Skeletal muscle tissue (tissue), 4 donors: ENCODE measurements around the gene RAB34. TPM values are rescaled to one million over a fixed set of nuclear protein-coding genes. Genes with fewer than 3 reads are reported as not detected.
A peak's percentile ranks its signal among the peaks of the same experiment; 100 is the strongest.

ENCODE experiments used
- H3K27ac ChIP-seq: one replicate; pipeline ENCODE4 v1.7.0; 2013; ENCODE audit warnings: mild to moderate bottlenecking, low read depth, low read length, inconsistent platforms
- H3K27me3 ChIP-seq, 3 donors: one replicate each; pipeline ENCODE4 v1.7.0; 2013; ENCODE audit warnings: low read length in 3 of 3; ENCODE audit not compliant: control insufficient read depth in 3 of 3, insufficient read depth in 3 of 3
- H3K36me3 ChIP-seq, 3 donors: one replicate each; pipeline ENCODE4 v1.7.0; 2013; ENCODE audit warnings: low read length in 3 of 3; ENCODE audit not compliant: control insufficient read depth in 3 of 3, insufficient read depth in 3 of 3
- H3K4me1 ChIP-seq, 3 donors: one replicate each; pipeline ENCODE4 v1.7.0; 2013; ENCODE audit warnings: low read length in 3 of 3, mild to moderate bottlenecking in 3 of 3; ENCODE audit not compliant: control insufficient read depth in 3 of 3, insufficient read depth in 3 of 3
- H3K4me3 ChIP-seq, 3 donors: one replicate each; pipeline ENCODE4 v1.7.0; 2013; ENCODE audit warnings: low read length in 3 of 3
- H3K9ac ChIP-seq, 3 donors: one replicate each; pipeline ENCODE4 v1.7.0; 2013; ENCODE audit warnings: low read length in 3 of 3, mild to moderate bottlenecking in 3 of 3, moderate library complexity in 2 of 3, low read depth in 1 of 3
- H3K9me3 ChIP-seq, 3 donors: one replicate each; pipeline ENCODE4 v1.7.0; 2013; ENCODE audit warnings: low read length in 3 of 3; ENCODE audit not compliant: control insufficient read depth in 3 of 3
- total RNA-seq: library from RNA; depleted of rRNA; stranded (reverse); fragments of >200 nt; gene quantifications from one replicate; pipeline ENCODE4 v1.2.3, GENCODE V29; 2014
- donor health status: Osteomylitis.

RAB34 gene
- total RNA-seq, 1 donor from 2014 or later, result 44.9 TPM

GRCh38 chr17:28686296-28686695 lies 31.4 kb downstream of the RAB34 start:
- H3K27ac ChIP-seq, result no peak overlapping the region
- no peaks in the 10 kb centered on the region for H3K4me1 ChIP-seq
- H3K9me3 ChIP-seq, result no peaks in the 10 kb centered on the region
- no peaks in the 10 kb centered on the region for H3K27me3 ChIP-seq
- no peak overlapping the region for H3K4me3 ChIP-seq
- no peak overlapping the region for H3K9ac ChIP-seq
- H3K36me3 ChIP-seq, result peaks cover 87 to 97% (median 94%) of the 10 kb centered on the region in 3 donors

- Histone ChIP-seq H3K4me1 (no peaks in the 10 kb centered on the region), H3K27ac (no peak overlapping the region), H3K36me3 (peaks cover 87 to 97% (median 94%) of the 10 kb centered on the region in 3 donors), H3K27me3 (no peaks in the 10 kb centered on the region), H3K9ac (no peak overlapping the region), H3K4me3 (no peak overlapping the region), H3K9me3 (no peaks in the 10 kb centered on the region)
These were observed 32.3 kb downstream of the RAB34 start for GRCh38 chr17:28685366-28685765.

- H3K36me3 ChIP-seq, result peaks cover 83 to 95% (median 90%) of the 10 kb centered on the region in 3 donors
These were observed 32.7 kb downstream of the RAB34 start for GRCh38 chr17:28684963-28685362.

GRCh38 chr17:28682655-28683054 lies 35.0 kb downstream of the RAB34 start:
- H3K27me3 ChIP-seq, result no peaks in the 10 kb centered on the region
- no peak overlapping the region for H3K27ac ChIP-seq
- H3K4me1 ChIP-seq, result no peaks in the 10 kb centered on the region
- H3K36me3 ChIP-seq, result peaks cover 78 to 92% (median 85%) of the 10 kb centered on the region in 3 donors
- no peaks in the 10 kb centered on the region for H3K9me3 ChIP-seq
- no peak overlapping the region for H3K9ac ChIP-seq
- H3K4me3 ChIP-seq, result no peak overlapping the region

More at GRCh38 chr17:28684963-28685362, 32.7 kb downstream of the RAB34 start:
- no peaks in the 10 kb centered on the region for H3K27me3 ChIP-seq
- H3K9me3 ChIP-seq, result no peaks in the 10 kb centered on the region
- no peak overlapping the region for H3K9ac ChIP-seq
- no peak overlapping the region for H3K27ac ChIP-seq
- no peak overlapping the region for H3K4me3 ChIP-seq
- no peaks in the 10 kb centered on the region for H3K4me1 ChIP-seq

- H3K9ac ChIP-seq, result no peak overlapping the region
- peaks cover 78 to 94% (median 81%) of the 10 kb centered on the region in 3 donors for H3K36me3 ChIP-seq
- H3K9me3 ChIP-seq, result no peaks in the 10 kb centered on the region
- no peak overlapping the region for H3K27ac ChIP-seq
- no peak overlapping the region for H3K4me3 ChIP-seq
- H3K4me1 ChIP-seq, result no peaks in the 10 kb centered on the region
- H3K27me3 ChIP-seq, result no peaks in the 10 kb centered on the region
These were observed 41.7 kb downstream of the RAB34 start for GRCh38 chr17:28675980-28676379.

DNA sequence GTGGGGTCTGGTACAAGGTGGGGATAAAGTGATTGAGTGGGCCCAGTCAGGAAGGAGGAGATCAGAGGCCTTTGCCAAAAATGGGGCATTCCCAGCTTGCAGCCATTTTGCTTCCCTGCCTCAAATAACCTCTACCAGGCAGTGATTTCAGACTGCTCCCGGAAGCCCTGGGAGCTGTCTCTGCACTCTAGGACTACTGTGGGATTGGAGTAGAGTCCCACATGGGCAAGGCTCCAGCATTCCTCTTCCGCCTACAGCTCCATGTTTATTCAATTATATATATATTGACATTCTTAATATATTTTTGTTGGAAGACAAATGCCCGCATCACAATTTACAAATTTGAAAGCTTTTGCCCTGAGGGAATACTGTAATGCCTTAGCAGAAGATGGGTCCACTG lies 42.2 kb downstream of the RAB34 start:
- Histone ChIP-seq H3K9ac (no peak overlapping the region), H3K4me3 (no peak overlapping the region), H3K27me3 (no peaks in the 10 kb centered on the region), H3K4me1 (no peaks in the 10 kb centered on the region), H3K9me3 (no peaks in the 10 kb centered on the region), H3K36me3 (peaks cover 75 to 92% (median 79%) of the 10 kb centered on the region in 3 donors), H3K27ac (no peak overlapping the region)

GRCh38 chr17:28669918-28670317 lies 47.8 kb downstream of the RAB34 start:
- Histone ChIP-seq H3K9ac (no peak overlapping the region), H3K27ac (no peak overlapping the region), H3K9me3 (no peaks in the 10 kb centered on the region), H3K27me3 (no peaks in the 10 kb centered on the region), H3K4me1 (peaks cover 3 to 15% (median 4%) of the 10 kb centered on the region in 3 donors), H3K36me3 (peaks cover 38 to 61% (median 56%) of the 10 kb centered on the region in 3 donors), H3K4me3 (no peak overlapping the region)

DNA sequence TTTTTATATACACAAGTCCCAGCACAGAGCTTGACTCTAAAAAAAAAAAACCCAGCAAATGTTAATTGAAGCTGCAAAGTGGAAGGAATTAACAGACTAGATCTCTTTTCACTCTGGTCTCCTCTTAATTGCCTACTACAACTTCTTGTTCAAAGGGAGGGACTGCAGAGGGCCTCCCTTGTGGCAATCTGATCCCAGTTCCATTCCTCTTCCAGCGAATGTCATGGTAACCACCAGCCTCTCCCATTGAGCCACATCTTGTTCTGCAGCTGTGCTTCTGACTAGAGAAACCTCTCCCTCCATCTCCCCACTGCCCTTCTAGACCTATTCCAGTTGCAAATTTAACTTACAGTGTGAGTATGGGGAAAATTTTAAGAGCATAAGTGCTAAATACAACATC lies 49.8 kb downstream of the RAB34 start:
- peaks cover 18 to 43% (median 36%) of the 10 kb centered on the region in 3 donors for H3K36me3 ChIP-seq
- no peak overlapping the region for H3K4me3 ChIP-seq
- peak overlapping the region in 1 of 3 donors; percentile 7 for H3K9ac ChIP-seq
- H3K4me1 ChIP-seq, result peaks cover 21 to 34% (median 23%) of the 10 kb centered on the region in 3 donors
- H3K9me3 ChIP-seq, result no peaks in the 10 kb centered on the region
- no peak overlapping the region for H3K27ac ChIP-seq
- H3K27me3 ChIP-seq, result no peaks in the 10 kb centered on the region

DNA sequence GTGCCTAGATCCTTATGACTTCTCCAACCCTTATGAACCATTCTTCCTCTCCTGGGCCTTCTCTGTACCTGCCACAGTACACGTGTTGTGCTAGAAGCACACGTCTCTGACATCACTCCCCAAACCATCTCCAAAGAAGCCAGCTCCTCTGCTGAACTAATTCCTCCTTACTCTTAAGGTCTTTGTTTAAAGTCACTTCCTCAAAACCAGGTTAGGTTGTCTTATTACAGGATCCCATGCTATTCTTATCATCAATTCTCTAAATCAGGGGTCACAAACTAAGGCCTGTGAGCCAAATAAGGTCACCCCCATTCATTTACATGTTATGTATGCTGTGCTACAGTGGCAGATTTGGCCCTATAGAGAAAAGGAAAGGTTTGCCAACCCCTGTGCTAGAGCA lies 51.7 kb downstream of the RAB34 start:
- Histone ChIP-seq H3K9ac (no peak overlapping the region), H3K4me1 (peaks cover 28 to 51% (median 29%) of the 10 kb centered on the region in 3 donors), H3K4me3 (no peak overlapping the region), H3K27me3 (no peaks in the 10 kb centered on the region), H3K9me3 (no peaks in the 10 kb centered on the region), H3K27ac (no peak overlapping the region), H3K36me3 (peaks cover 6 to 27% (median 17%) of the 10 kb centered on the region in 3 donors)
